Measurements from ENCODE around the gene HOPX.
A peak's percentile ranks its signal among the peaks of the same experiment; 100 is the strongest.
"Not testable (repeated sequence)": the region's sequence is repeated elsewhere in the genome, so short reads cannot be mapped to it uniquely, and the experiment has no call there.

The HOPX gene

GRCh38 chr4:56674984-56675383 is 6.1 kb downstream of the HOPX start:
- no peak for TF ChIP-seq CTCF (IDR thresholded peaks at IDR 0.05; ENCODE audit: extremely low read depth, missing control alignments)
- DNase-seq (ENCODE audit: low spot score) = no peak

GRCh38 chr4:56671860-56672259 is 9.2 kb downstream of the HOPX start:
- DNase-seq (ENCODE audit: low spot score) = no peak
- no peak for TF ChIP-seq CTCF (IDR thresholded peaks at IDR 0.05; ENCODE audit: extremely low read depth, missing control alignments)

GRCh38 chr4:56671373-56671772 is 9.7 kb downstream of the HOPX start:
- no peak for DNase-seq (ENCODE audit: low spot score)
- TF ChIP-seq CTCF (IDR thresholded peaks at IDR 0.05; ENCODE audit: extremely low read depth, missing control alignments) = no peak

DNA sequence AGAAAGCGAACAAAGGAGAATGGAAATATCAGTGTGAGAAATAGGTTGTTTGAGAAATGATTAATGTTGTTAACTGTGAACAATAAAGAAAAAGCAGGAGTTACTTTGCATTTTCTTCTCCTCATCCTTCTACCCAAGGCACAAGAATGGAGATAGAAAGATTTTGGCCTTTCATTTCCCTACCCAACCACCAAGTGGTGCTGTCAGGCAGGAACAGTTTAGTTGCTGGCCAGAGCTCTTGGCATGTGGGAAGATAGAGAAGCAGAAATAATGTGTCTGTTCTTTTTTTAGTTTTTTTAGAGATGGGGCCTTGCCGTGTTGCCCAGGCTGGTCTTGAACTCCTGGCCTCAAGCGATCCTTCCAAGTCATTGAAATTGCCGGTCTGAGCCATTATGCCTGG is 12.8 kb downstream of the HOPX start:
- peak; percentile 39 for DNase-seq (ENCODE audit: low spot score)
- TF ChIP-seq CTCF (IDR thresholded peaks at IDR 0.05; ENCODE audit: extremely low read depth, missing control alignments) = no peak

GRCh38 chr4:56667396-56667795 is 13.7 kb downstream of the HOPX start:
- DNase-seq (ENCODE audit: low spot score) = not testable (repeated sequence)

- DNase-seq (ENCODE audit: low spot score) = no peak
- no peak for TF ChIP-seq CTCF (IDR thresholded peaks at IDR 0.05; ENCODE audit: extremely low read depth, missing control alignments)
Observed at GRCh38 chr4:56666279-56666678, 14.8 kb downstream of the HOPX start.

- no peak for TF ChIP-seq CTCF (IDR thresholded peaks at IDR 0.05; ENCODE audit: extremely low read depth, missing control alignments)
- no peak for DNase-seq (ENCODE audit: low spot score)
Observed at GRCh38 chr4:56665781-56666180, 15.3 kb downstream of the HOPX start.

DNA sequence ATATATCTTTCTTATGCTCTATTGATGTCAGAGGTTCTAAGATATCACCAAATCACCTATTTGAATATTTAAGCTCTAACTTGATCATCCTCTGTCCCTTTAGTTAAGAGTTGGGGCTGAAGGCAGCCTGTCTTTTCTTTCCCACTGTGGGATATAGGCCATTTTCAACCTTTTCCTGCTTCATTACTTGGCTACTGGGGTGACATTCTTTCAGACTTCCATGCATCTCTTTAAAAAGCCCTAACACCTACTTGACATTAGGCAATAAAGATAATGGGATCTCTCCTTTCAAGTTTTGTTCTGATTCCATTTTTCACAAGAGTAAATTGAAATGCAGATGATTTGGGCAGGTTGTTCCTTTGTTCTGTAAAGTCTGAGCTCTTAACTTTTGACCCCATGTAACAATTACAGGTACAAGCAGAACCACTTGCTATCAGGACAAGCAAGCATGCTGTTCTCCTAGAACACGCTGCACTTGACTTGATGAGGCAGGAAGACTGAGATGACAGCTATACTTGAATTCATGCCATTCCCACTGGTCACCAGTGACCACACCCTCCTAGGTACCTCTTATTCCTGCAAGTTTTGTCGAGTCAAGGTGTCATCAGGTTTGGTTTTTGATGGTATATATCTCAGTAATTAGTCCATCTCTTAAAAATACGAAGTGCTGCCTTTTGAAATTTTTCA is 18.2 kb downstream of the HOPX start:
- TF ChIP-seq CTCF (IDR thresholded peaks at IDR 0.05; ENCODE audit: extremely low read depth, missing control alignments) = no peak

More for the DNA sequence above, 18.2 kb downstream of the HOPX start:
- no peak for DNase-seq (ENCODE audit: low spot score)

Data from GM20000 (cell line).